HCT116 (cell line): ENCODE results near the gene SMAGP. TPM values are rescaled to one million over a fixed set of nuclear protein-coding genes. Genes with fewer than 3 reads are reported as not detected.

Experiments
- ATAC-seq: fragments of 200-7000 bp; cut with Tn5 transposase; 2 replicates; pipeline ENCODE4 v1.9.1; 2020; ENCODE audit warnings: mild to moderate bottlenecking, moderate library complexity
- BruUV-seq: library from RNA; stranded (reverse); fragments of 400-500 nt; replicated peaks from 2 replicates; lab custom pipeline; 2021; lab: Mats Ljungman, UMichigan
- CTCF ChIA-PET: fragments of 300-600 bp; sonication (Branson Sonifier 250); formaldehyde crosslinking; loops from one replicate; lab custom pipeline; 2021; ENCODE audit warnings: antibody characterized with exemption; lab: Charles Lee
- POLR2A ChIA-PET: fragments of 300-600, 350-600 bp; sonication (Branson Sonifier 250); formaldehyde crosslinking; loops from one replicate; lab custom pipeline; 2021; ENCODE audit warnings: antibody characterized with exemption; lab: Charles Lee
- RAD21 ChIA-PET, 2 experiments: fragments of 300-600 bp; sonication (Branson Sonifier 250); formaldehyde crosslinking; loops; one replicate each; lab custom pipeline; 2023; ENCODE audit warnings: low total read pairs in 2 of 2; ENCODE audit not compliant: uncharacterized antibody in 2 of 2, unreplicated experiment in 2 of 2, low non-redundant PET in 1 of 2; lab: Charles Lee
- DNase-seq: peaks from one replicate; pipeline ENCODE4 v3.0.0-alpha.2; 2010; ENCODE audit warnings: low read depth, low spot score
- H2AFZ ChIP-seq: fragments of 200-600 bp; shearing (Covaris generic), sonication (generic); 2 replicates; pipeline ENCODE4 v1.6.1; 2017; ENCODE audit warnings: low read depth, mixed run types, mixed read lengths, antibody characterized with exemption, low read length; ENCODE audit not compliant: poor library complexity, severe bottlenecking
- H3K27ac ChIP-seq: 2 replicates; pipeline ENCODE4 v1.5.1; 2012; ENCODE audit warnings: low read depth, low read length
- H3K27me3 ChIP-seq: fragments of 200-600 bp; sonication (generic); 2 replicates; pipeline ENCODE4 v1.6.1; 2016; ENCODE audit warnings: mixed run types, low read length, mixed read lengths; ENCODE audit not compliant: insufficient read depth
- H3K36me3 ChIP-seq, 2 experiments: fragments of 200-500 bp in 1 of 2; fragments of 200-600 bp in 1 of 2; sonication (Bioruptor generic) in 1 of 2; sonication (generic) in 1 of 2; 2 replicates each; pipeline versions ENCODE4 v1.5.1 to v1.6.1; 2014 to 2016; ENCODE audit warnings: low read length in 2 of 2, inconsistent platforms in 1 of 2, mixed read lengths in 1 of 2, mixed run types in 1 of 2; ENCODE audit not compliant: insufficient read depth in 2 of 2, control insufficient read depth in 1 of 2
- H3K4me1 ChIP-seq, 2 experiments: fragments of 200-600 bp in 1 of 2; sonication (generic) in 1 of 2; 2 replicates each; pipeline versions ENCODE4 v1.5.1 to v1.6.1; 2012 to 2017; ENCODE audit warnings: low read length in 2 of 2, inconsistent platforms in 1 of 2, mild to moderate bottlenecking in 1 of 2, mixed read lengths in 1 of 2, mixed run types in 1 of 2, moderate library complexity in 1 of 2; ENCODE audit not compliant: insufficient read depth in 2 of 2, control insufficient read depth in 1 of 2
- H3K4me2 ChIP-seq: fragments of 200-600 bp; sonication (generic); 2 replicates; pipeline ENCODE4 v1.6.1; 2017; ENCODE audit warnings: mixed run types, low read length, mixed read lengths
- H3K4me3 ChIP-seq, 2 experiments: fragments of 200-600 bp in 1 of 2; sonication (generic) in 1 of 2; replicated peaks in 1 of 2; 2 replicates each; pipeline ENCODE4 v1.5.1; 2011 to 2016; ENCODE audit warnings: low read length in 2 of 2, control low read depth in 1 of 2, low read depth in 1 of 2, mild to moderate bottlenecking in 1 of 2, mixed read lengths in 1 of 2, mixed run types in 1 of 2
- H3K79me2 ChIP-seq: fragments of 200-600 bp; sonication (generic); 2 replicates; pipeline ENCODE4 v1.6.1; 2017; ENCODE audit warnings: mild to moderate bottlenecking, mixed run types, low read length, moderate library complexity, mixed read lengths; ENCODE audit not compliant: insufficient read depth
- H3K9ac ChIP-seq: fragments of 200-600 bp; sonication (generic); 2 replicates; pipeline ENCODE4 v1.6.1; 2016; ENCODE audit warnings: low read length, mixed read lengths
- H3K9me2 ChIP-seq: fragments of 200-600 bp; sonication (generic), shearing (Covaris generic); 2 replicates; pipeline ENCODE4 v1.6.1; 2017; ENCODE audit warnings: mixed run types, mild to moderate bottlenecking, moderate library complexity; ENCODE audit not compliant: insufficient read depth
- H3K9me3 ChIP-seq, 2 experiments: fragments of 200-500 bp in 1 of 2; fragments of 200-600 bp in 1 of 2; sonication (Bioruptor generic) in 1 of 2; sonication (generic) in 1 of 2; 2 replicates each; pipeline ENCODE4 v1.6.1; 2014 to 2017; ENCODE audit warnings: low read length in 2 of 2, mixed read lengths in 2 of 2, inconsistent platforms in 1 of 2, low read depth in 1 of 2, mild to moderate bottlenecking in 1 of 2, mixed run types in 1 of 2, moderate library complexity in 1 of 2; ENCODE audit not compliant: control insufficient read depth in 1 of 2, insufficient read depth in 1 of 2
- H4K20me1 ChIP-seq: fragments of 200-600 bp; sonication (generic), shearing (Covaris generic); 2 replicates; pipeline ENCODE4 v1.6.1; 2017; ENCODE audit warnings: mixed run types, mild to moderate bottlenecking, moderate library complexity; ENCODE audit not compliant: insufficient read depth
- ELF1 ChIP-seq: IDR thresholded peaks from 2 replicates; pipeline ENCODE4 v1.6.1; 2012; ENCODE audit warnings: low read depth, borderline replicate concordance
- SRF ChIP-seq: IDR thresholded peaks from 2 replicates; pipeline ENCODE4 v1.6.1; 2012; ENCODE audit warnings: low read depth
- ZFX ChIP-seq: fragments of 450-650 bp; IDR thresholded peaks from 2 replicates; pipeline ENCODE4 v1.6.1; 2017
- ZNF274 ChIP-seq: fragments of 200-500 bp; sonication (Bioruptor generic); IDR thresholded peaks from 2 replicates; pipeline ENCODE4 v1.6.1; 2014; ENCODE audit warnings: mild to moderate bottlenecking, low read depth, low read length, inconsistent platforms
- intact Hi-C: fragments of 100-400 bp; cut with micrococcal nuclease; formaldehyde crosslinking; loops from 2 replicates; pipeline ENCODE4 v1.10.0; 2022
- total RNA-seq: library from RNA; stranded (reverse); gene quantifications from one replicate; pipeline ENCODE4 v1.2.1, GENCODE V29; 2021; ENCODE audit not compliant: unreplicated experiment
- TF ChIP-seq, protein P1 (sequence below): IDR thresholded peaks from 2 replicates; pipeline ENCODE4 v1.6.1; 2011; ENCODE audit warnings: mild to moderate bottlenecking, low read length, moderate library complexity; ENCODE audit not compliant: insufficient replicate concordance; ENCODE audit errors: extremely low read depth
- TF ChIP-seq, protein P2 (sequence below): IDR thresholded peaks from 2 replicates; pipeline ENCODE4 v1.6.1; 2012
- TF ChIP-seq, protein P3 (sequence below): IDR thresholded peaks from 2 replicates; pipeline ENCODE4 v1.6.1; 2012

The SMAGP gene
- total RNA-seq, 1 experiment from 2014 or later: 39.9 TPM

DNA sequence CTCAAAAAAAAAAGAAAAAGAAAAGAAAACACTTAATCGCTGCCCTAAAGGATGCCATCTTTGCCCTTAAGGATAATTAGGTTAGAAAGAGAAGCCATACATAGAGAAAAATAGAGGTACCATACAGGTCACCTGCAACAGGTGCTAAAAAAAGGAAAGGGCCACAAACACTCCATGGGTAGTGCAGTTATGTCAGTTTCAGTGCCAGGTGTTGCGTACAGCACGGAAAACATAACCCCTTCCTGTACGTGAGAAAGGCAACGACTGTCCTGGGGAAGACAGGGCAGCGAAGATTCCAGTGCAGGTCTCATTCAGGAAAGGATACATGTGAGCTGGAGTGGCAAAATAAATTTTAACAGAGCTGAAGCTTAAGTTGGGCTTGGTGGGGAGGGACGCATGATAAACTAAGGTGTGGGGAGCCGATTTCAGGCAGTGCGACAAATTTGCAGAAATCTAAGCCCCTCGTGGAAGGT lies 32.1 kb downstream of the SMAGP start:
- TF ChIP-seq, protein P1, sequence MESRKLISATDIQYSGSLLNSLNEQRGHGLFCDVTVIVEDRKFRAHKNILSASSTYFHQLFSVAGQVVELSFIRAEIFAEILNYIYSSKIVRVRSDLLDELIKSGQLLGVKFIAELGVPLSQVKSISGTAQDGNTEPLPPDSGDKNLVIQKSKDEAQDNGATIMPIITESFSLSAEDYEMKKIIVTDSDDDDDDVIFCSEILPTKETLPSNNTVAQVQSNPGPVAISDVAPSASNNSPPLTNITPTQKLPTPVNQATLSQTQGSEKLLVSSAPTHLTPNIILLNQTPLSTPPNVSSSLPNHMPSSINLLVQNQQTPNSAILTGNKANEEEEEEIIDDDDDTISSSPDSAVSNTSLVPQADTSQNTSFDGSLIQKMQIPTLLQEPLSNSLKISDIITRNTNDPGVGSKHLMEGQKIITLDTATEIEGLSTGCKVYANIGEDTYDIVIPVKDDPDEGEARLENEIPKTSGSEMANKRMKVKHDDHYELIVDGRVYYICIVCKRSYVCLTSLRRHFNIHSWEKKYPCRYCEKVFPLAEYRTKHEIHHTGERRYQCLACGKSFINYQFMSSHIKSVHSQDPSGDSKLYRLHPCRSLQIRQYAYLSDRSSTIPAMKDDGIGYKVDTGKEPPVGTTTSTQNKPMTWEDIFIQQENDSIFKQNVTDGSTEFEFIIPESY: no peak
- TF ChIP-seq ZFX (no peak), ELF1 (no peak), SRF (no peak), ZNF274 (no peak)
- TF ChIP-seq, protein P2, sequence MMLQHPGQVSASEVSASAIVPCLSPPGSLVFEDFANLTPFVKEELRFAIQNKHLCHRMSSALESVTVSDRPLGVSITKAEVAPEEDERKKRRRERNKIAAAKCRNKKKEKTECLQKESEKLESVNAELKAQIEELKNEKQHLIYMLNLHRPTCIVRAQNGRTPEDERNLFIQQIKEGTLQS: no peak
- TF ChIP-seq, protein P3, sequence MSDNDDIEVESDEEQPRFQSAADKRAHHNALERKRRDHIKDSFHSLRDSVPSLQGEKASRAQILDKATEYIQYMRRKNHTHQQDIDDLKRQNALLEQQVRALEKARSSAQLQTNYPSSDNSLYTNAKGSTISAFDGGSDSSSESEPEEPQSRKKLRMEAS: 0 out of 2 replicates have a peak, but pooled peaks have one; percentile 9
- CTCF ChIA-PET: interaction anchor here (1.1 to 1.5 kb wide), 4 partner anchors 15 to 155 kb away, joined by 3 to 10 read pairs (median 6); partner anchors contain the start of genes CSRNP2 and POU6F1
- Histone ChIP-seq H3K36me3 (peaks cover 25% of the 10 kb centered on the region in 2 experiments), H3K4me3 (peak overlapping the region; percentile 96 to 99), H3K27me3 (no peaks in the 10 kb centered on the region), H3K79me2 (peaks cover 28% of the 10 kb centered on the region), H3K27ac (peak overlapping the region; percentile 98), H3K9me2 (no peaks in the 10 kb centered on the region), H3K9ac (peak overlapping the region; percentile 100), H3K4me2 (peak overlapping the region; percentile 80), H3K9me3 (no peaks in the 10 kb centered on the region), H2AFZ (peak overlapping the region; percentile 46), H4K20me1 (no peaks in the 10 kb centered on the region), H3K4me1 (peaks cover 12 to 15% of the 10 kb centered on the region in 2 experiments)
- POLR2A ChIA-PET: interaction anchor here (0.6 to 1.7 kb wide), 7 partner anchors 8 to 954 kb away, joined by 3 to 14 read pairs (median 5); partner anchors contain the start of genes CSRNP2, KRT80 and POU6F1
- no peak for DNase-seq
- intact Hi-C loops: loop anchor here (2.0 kb wide), 1 partner anchor 65 kb away; the partner anchor contains the start of gene TFCP2
- no TSS peak for BruUV-seq
- RAD21 ChIA-PET: interaction anchor here (0.6 to 1.2 kb wide), 4 partner anchors 20 to 185 kb away, joined by 4 to 8 read pairs (median 6); partner anchors contain the start of gene POU6F1 (in 1 of the 2)
- no peak for ATAC-seq
